Measurements from ENCODE around the gene KIAA0930. TPM values are rescaled to one million over a fixed set of nuclear protein-coding genes. Genes with fewer than 3 reads are reported as not detected.
A peak's percentile ranks its signal among the peaks of the same experiment; 100 is the strongest.

The KIAA0930 gene
- total and polyA plus RNA-seq, 2 donors = 32.4 TPM

DNA sequence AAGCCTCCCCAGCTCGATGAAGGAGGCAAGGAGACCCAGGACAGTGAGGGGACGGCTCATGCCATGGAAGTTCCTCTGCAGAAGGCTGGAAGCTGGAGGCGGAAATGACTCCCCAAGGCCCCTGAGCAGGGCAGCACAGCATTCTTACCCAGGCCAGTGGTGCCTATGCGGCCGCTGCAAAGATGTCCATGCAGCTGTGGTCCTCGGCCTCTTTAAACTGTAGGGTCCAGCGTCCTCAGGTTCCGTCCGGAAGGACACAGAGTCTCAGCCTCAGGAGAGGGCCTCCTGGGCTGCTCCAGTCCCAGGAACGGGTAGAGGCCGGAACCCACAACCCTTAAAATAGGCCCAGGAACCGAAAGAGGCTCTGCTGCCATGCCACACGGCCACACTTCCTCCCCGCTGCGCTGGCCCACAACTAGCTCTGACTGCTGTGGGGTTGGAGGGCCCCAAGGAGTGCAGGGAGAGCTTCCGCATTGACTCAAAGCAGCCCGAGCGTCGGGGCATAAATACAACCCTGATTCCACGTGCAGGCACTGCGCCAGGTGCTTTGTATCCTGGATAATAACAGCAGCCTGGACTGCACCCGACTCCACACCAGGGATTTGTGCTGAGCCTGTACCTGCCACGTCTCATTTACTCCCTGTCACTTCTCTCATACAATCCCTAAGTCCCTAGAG lies 5.5 kb downstream of the KIAA0930 start:
- H3K4me3 ChIP-seq (ENCODE audit: low read length in 2 of 2) = no peak overlapping the region
- H3K27ac ChIP-seq (ENCODE audit: low read depth in 1 of 2, low read length in 1 of 2) = peak overlapping the region in 1 of 2 donors; percentile 78
- H3K27me3 ChIP-seq (ENCODE audit: control insufficient read depth in 2 of 2, insufficient read depth in 1 of 2, low read length in 1 of 2) = peaks cover 0 to 2% of the 10 kb centered on the region in 2 donors
- H3K36me3 ChIP-seq (ENCODE audit: control insufficient read depth in 2 of 2, insufficient read depth in 2 of 2, low read length in 1 of 2) = peaks cover 3 to 9% of the 10 kb centered on the region in 2 donors
- DNase-seq (ENCODE audit: low read depth in 6 of 9, low spot score in 9 of 9) = peak in 5 of 9 donors; percentile 29 to 74 (median 56)
- WGBS = 31% methylated on average over 23 of the region's 23 CpGs
- H3K9me3 ChIP-seq (ENCODE audit: control insufficient read depth in 2 of 2, insufficient read depth in 1 of 2, low read length in 1 of 2) = no peaks in the 10 kb centered on the region
- peaks cover 24 to 57% of the 10 kb centered on the region in 2 donors for H3K4me1 ChIP-seq (ENCODE audit: control insufficient read depth in 2 of 2, insufficient read depth in 2 of 2, low read length in 2 of 2)

DNA sequence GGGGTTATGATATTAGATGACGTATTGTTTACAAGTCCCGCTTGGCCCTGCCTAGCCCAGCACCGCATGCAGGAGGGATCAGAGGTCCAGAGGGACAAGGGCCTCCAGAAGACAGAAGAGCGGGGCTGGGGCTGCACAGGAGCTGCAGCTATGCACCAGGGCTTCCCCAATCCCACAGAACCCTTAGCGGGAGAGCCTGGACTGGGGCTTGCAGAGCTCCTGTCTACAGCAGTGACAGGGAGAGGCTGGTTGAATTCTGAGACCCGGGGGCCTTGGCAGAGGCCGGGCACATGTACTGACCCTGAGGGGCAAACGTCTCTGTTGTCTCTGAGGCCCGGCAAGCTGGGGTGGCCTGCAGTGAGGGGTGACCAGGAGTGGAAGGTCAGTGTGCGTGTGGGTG lies 6.9 kb downstream of the KIAA0930 start:
- H3K4me3 ChIP-seq (ENCODE audit: low read length in 2 of 2) = no peak overlapping the region
- no peaks in the 10 kb centered on the region for H3K27me3 ChIP-seq (ENCODE audit: control insufficient read depth in 2 of 2, insufficient read depth in 1 of 2, low read length in 1 of 2)
- peaks cover 16 to 44% of the 10 kb centered on the region in 2 donors for H3K4me1 ChIP-seq (ENCODE audit: control insufficient read depth in 2 of 2, insufficient read depth in 2 of 2, low read length in 2 of 2)
- H3K27ac ChIP-seq (ENCODE audit: low read depth in 1 of 2, low read length in 1 of 2) = no peak overlapping the region
- H3K9me3 ChIP-seq (ENCODE audit: control insufficient read depth in 2 of 2, insufficient read depth in 1 of 2, low read length in 1 of 2) = no peaks in the 10 kb centered on the region
- WGBS = 96% methylated on average over 10 of the region's 10 CpGs
- peaks cover 3 to 7% of the 10 kb centered on the region in 2 donors for H3K36me3 ChIP-seq (ENCODE audit: control insufficient read depth in 2 of 2, insufficient read depth in 2 of 2, low read length in 1 of 2)
- DNase-seq (ENCODE audit: low read depth in 6 of 9, low spot score in 9 of 9) = no peak

DNA sequence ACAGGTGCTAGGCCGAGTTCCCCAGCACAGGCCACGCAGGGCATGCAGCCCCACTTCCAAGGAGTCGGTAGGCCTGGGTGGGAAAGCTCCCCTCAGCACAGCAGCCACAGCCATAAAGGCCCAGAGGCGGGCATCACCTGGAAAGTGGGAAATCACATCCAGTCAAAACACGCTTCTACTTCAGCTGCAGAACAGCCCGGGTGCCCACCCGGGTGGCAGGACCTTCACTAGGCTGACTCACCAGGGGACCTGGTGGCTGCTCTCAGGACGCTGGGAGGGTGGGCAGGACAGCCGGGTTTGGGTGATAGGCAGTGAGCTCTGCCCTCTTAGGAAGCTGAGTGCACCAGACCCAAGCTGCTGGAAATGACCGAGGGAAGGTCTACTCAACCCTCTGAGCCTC lies 7.3 kb downstream of the KIAA0930 start:
- Histone ChIP-seq H3K27me3 (ENCODE audit: control insufficient read depth in 2 of 2, insufficient read depth in 1 of 2, low read length in 1 of 2) (no peaks in the 10 kb centered on the region), H3K4me3 (ENCODE audit: low read length in 2 of 2) (no peak overlapping the region), H3K4me1 (ENCODE audit: control insufficient read depth in 2 of 2, insufficient read depth in 2 of 2, low read length in 2 of 2) (peaks cover 16 to 44% of the 10 kb centered on the region in 2 donors), H3K36me3 (ENCODE audit: control insufficient read depth in 2 of 2, insufficient read depth in 2 of 2, low read length in 1 of 2) (peaks cover 2 to 7% of the 10 kb centered on the region in 2 donors), H3K9me3 (ENCODE audit: control insufficient read depth in 2 of 2, insufficient read depth in 1 of 2, low read length in 1 of 2) (no peaks in the 10 kb centered on the region), H3K27ac (ENCODE audit: low read depth in 1 of 2, low read length in 1 of 2) (no peak overlapping the region)
- 97% methylated on average over 10 of the region's 10 CpGs for WGBS
- no peak for DNase-seq (ENCODE audit: low read depth in 6 of 9, low spot score in 9 of 9)

DNA sequence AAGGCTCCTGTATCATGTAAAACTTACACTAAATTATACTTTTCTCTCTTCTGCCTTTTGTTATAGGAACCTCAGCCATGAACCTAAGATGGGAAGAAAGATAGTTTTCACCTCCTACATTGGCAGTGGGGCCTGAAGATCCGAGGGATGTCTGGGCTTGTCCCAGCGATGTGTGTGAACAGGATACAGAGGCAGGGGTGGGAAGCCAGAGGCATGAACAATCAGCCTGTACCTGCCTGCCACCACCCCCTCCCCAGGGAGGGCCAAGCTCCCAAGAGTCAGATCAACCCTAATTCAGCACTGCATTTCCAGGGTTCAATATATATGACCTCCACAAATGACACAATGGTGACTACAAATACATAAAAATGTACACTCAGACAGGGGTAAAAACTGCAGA lies 9.4 kb downstream of the KIAA0930 start:
- no peak overlapping the region for H3K4me3 ChIP-seq (ENCODE audit: low read length in 2 of 2)
- WGBS = 93% methylated on average over 2 of the region's 2 CpGs
- H3K27me3 ChIP-seq (ENCODE audit: control insufficient read depth in 2 of 2, insufficient read depth in 1 of 2, low read length in 1 of 2) = no peaks in the 10 kb centered on the region
- no peaks in the 10 kb centered on the region for H3K9me3 ChIP-seq (ENCODE audit: control insufficient read depth in 2 of 2, insufficient read depth in 1 of 2, low read length in 1 of 2)
- H3K27ac ChIP-seq (ENCODE audit: low read depth in 1 of 2, low read length in 1 of 2) = no peak overlapping the region
- H3K36me3 ChIP-seq (ENCODE audit: control insufficient read depth in 2 of 2, insufficient read depth in 2 of 2, low read length in 1 of 2) = peaks cover 0 to 4% of the 10 kb centered on the region in 2 donors
- DNase-seq (ENCODE audit: low read depth in 6 of 9, low spot score in 9 of 9) = no peak
- peaks cover 14 to 29% of the 10 kb centered on the region in 2 donors for H3K4me1 ChIP-seq (ENCODE audit: control insufficient read depth in 2 of 2, insufficient read depth in 2 of 2, low read length in 2 of 2)

DNA sequence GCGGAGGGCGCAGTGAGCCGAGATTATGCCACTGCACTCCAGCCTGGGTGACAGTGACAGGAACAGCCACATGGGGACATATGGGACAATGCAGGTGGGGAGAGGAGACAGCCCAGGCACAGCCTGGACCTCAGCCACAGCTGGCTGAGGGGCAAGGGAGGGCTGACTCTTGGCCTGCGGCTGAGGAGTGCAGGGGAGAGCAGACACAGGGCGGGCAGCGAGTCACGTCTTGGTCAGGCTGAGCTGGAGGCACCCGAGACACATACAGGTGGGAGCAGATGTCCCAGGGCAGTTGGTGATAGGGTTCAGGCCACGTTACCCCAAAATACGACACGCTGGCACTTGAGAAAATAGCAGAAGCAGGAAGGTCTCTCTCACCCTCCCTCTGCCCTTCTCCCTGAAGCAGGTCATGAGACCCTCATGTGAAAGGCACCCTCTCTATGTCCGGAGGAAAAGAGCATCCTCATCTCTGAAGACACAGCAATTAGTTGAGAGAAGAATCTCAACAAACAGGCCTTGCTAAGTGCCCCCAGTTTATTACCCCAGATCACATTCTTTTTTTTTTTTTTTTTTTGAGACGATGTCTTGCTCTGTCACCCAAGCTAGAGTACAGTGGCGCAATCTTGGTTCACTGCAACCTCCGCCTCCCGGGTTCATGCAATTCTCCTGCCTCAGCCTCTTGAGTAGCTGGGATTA lies 10.5 kb downstream of the KIAA0930 start:
- H3K4me3 ChIP-seq (ENCODE audit: low read length in 2 of 2) = no peak overlapping the region
- no peaks in the 10 kb centered on the region for H3K27me3 ChIP-seq (ENCODE audit: control insufficient read depth in 2 of 2, insufficient read depth in 1 of 2, low read length in 1 of 2)
- no peak overlapping the region for H3K27ac ChIP-seq (ENCODE audit: low read depth in 1 of 2, low read length in 1 of 2)
- H3K9me3 ChIP-seq (ENCODE audit: control insufficient read depth in 2 of 2, insufficient read depth in 1 of 2, low read length in 1 of 2) = no peaks in the 10 kb centered on the region
- H3K4me1 ChIP-seq (ENCODE audit: control insufficient read depth in 2 of 2, insufficient read depth in 2 of 2, low read length in 2 of 2) = peaks cover 3 to 22% of the 10 kb centered on the region in 2 donors
- DNase-seq (ENCODE audit: low read depth in 6 of 9, low spot score in 9 of 9) = no peak
- peaks cover 0 to 4% of the 10 kb centered on the region in 2 donors for H3K36me3 ChIP-seq (ENCODE audit: control insufficient read depth in 2 of 2, insufficient read depth in 2 of 2, low read length in 1 of 2)
- WGBS = 91% methylated on average over 16 of the region's 16 CpGs

DNA sequence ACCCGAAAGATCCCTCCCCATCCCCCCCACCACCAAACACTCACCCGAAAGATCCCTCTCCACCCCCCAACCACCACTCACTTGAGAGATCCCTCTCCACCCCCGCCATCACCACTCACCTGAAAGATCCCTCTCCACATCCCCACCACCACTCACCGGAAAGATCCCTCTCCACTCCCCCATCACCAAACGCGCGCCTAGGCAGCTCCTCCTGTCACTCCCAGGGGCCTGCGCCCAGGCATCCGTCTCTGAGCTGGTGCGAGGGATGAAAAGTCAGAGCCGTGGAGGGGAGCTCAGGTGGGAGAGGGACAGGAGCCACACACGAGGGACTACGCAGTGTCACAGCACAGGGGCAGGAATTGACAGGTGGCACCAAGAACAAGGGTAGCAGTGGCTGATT lies 11.5 kb downstream of the KIAA0930 start:
- H3K36me3 ChIP-seq (ENCODE audit: control insufficient read depth in 2 of 2, insufficient read depth in 2 of 2, low read length in 1 of 2) = peaks cover 0 to 4% of the 10 kb centered on the region in 2 donors
- H3K4me1 ChIP-seq (ENCODE audit: control insufficient read depth in 2 of 2, insufficient read depth in 2 of 2, low read length in 2 of 2) = peaks cover 0 to 13% of the 10 kb centered on the region in 2 donors
- no peaks in the 10 kb centered on the region for H3K27me3 ChIP-seq (ENCODE audit: control insufficient read depth in 2 of 2, insufficient read depth in 1 of 2, low read length in 1 of 2)
- no peak overlapping the region for H3K27ac ChIP-seq (ENCODE audit: low read depth in 1 of 2, low read length in 1 of 2)
- no peaks in the 10 kb centered on the region for H3K9me3 ChIP-seq (ENCODE audit: control insufficient read depth in 2 of 2, insufficient read depth in 1 of 2, low read length in 1 of 2)
- WGBS = 85% methylated on average over 13 of the region's 13 CpGs
- no peak for DNase-seq (ENCODE audit: low read depth in 6 of 9, low spot score in 9 of 9)
- no peak overlapping the region for H3K4me3 ChIP-seq (ENCODE audit: low read length in 2 of 2)

DNA sequence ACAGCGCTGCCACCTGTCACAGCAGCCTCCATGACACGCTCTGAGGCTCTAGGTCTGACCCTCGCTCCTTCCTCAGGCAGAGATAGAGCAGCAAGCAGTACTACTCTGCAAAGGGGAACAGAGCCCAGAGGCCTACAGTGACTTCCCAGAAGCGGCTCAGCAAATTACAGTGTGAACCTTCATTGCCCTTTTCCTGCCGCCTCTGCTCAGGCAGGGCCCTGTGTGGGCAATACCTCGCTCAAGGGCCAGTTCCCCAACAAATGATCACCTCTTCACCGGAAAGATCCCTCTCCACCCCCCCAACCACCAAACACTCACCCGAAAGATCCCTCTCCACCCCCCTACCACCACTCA lies 12.3 kb downstream of the KIAA0930 start:
- Histone ChIP-seq H3K4me3 (ENCODE audit: low read length in 2 of 2) (no peak overlapping the region), H3K36me3 (ENCODE audit: control insufficient read depth in 2 of 2, insufficient read depth in 2 of 2, low read length in 1 of 2) (no peaks in the 10 kb centered on the region), H3K27me3 (ENCODE audit: control insufficient read depth in 2 of 2, insufficient read depth in 1 of 2, low read length in 1 of 2) (no peaks in the 10 kb centered on the region), H3K4me1 (ENCODE audit: control insufficient read depth in 2 of 2, insufficient read depth in 2 of 2, low read length in 2 of 2) (peaks cover 0 to 7% of the 10 kb centered on the region in 2 donors), H3K27ac (ENCODE audit: low read depth in 1 of 2, low read length in 1 of 2) (no peak overlapping the region), H3K9me3 (ENCODE audit: control insufficient read depth in 2 of 2, insufficient read depth in 1 of 2, low read length in 1 of 2) (no peaks in the 10 kb centered on the region)
- 98% methylated on average over 8 of the region's 8 CpGs for WGBS
- no peak for DNase-seq (ENCODE audit: low read depth in 6 of 9, low spot score in 9 of 9)

DNA sequence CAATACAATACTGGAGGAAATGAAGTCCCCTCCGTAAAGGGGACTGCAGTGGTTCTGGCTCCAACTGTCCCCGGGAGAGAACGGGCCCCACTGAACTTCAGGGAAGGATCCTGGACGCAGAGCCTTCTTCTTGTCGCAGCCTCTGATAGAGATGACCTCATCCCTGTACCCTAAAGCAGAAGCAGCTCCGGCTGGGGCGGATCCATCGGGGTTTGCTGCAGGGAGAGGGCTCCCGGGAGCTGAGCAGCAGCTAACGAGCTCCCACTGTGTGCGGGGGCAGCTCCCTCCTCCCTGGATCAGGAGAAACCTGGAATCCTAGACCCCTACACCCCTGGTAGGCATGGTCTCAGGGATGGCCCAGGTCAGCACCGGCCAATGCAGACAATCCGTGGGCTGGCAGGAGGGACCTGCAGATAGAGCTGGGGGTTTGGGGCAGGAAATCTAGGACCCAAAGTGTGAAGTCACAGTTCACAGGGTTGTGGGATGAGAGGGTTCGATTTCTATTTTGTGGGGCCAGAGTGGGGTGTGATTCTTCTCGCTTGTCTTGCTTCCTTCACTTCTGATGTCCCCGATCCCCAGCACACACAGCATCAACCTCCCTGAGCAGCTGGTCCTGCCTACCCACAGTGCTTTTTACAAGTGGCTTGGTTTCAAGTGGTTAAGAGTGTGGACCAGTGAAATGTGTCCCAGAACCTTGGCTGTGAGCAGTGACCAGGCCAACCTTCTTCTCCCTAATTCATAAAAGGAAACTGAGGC lies 12.9 kb downstream of the KIAA0930 start:
- H3K36me3 ChIP-seq (ENCODE audit: control insufficient read depth in 2 of 2, insufficient read depth in 2 of 2, low read length in 1 of 2) = no peaks in the 10 kb centered on the region
- H3K4me3 ChIP-seq (ENCODE audit: low read length in 2 of 2) = no peak overlapping the region
- H3K27me3 ChIP-seq (ENCODE audit: control insufficient read depth in 2 of 2, insufficient read depth in 1 of 2, low read length in 1 of 2) = no peaks in the 10 kb centered on the region
- no peaks in the 10 kb centered on the region for H3K9me3 ChIP-seq (ENCODE audit: control insufficient read depth in 2 of 2, insufficient read depth in 1 of 2, low read length in 1 of 2)
- peaks cover 0 to 7% of the 10 kb centered on the region in 2 donors for H3K4me1 ChIP-seq (ENCODE audit: control insufficient read depth in 2 of 2, insufficient read depth in 2 of 2, low read length in 2 of 2)
- no peak for DNase-seq (ENCODE audit: low read depth in 6 of 9, low spot score in 9 of 9)
- WGBS = 97% methylated on average over 16 of the region's 16 CpGs
- no peak overlapping the region for H3K27ac ChIP-seq (ENCODE audit: low read depth in 1 of 2, low read length in 1 of 2)
